Coronary artery (tissue), 2 donors: ENCODE data around the gene SON.
"Not testable (repeated sequence)": the region's sequence is repeated elsewhere in the genome, so short reads cannot be mapped to it uniquely, and the experiment has no call there.

Experiments used
- DNase-seq: peaks from one replicate; pipeline ENCODE4 v3.0.0-alpha.2; 2017; ENCODE audit warnings: low spot score
- H3K27ac ChIP-seq, 2 donors: fragments of 200-600 bp; sonication (generic); one replicate each; pipeline ENCODE4 v1.5.1; 2016 to 2019
- H3K4me3 ChIP-seq: fragments of 200-600 bp; sonication (generic); 2 replicates; pipeline ENCODE4 v1.5.1; 2016; ENCODE audit warnings: mild to moderate bottlenecking, moderate library complexity
- CTCF ChIP-seq: fragments of 200-600 bp; sonication (generic); IDR thresholded peaks from one replicate; pipeline ENCODE4 v1.5.1; 2019; ENCODE audit warnings: antibody characterized with exemption

The SON gene

GRCh38 chr21:33569991-33570390 lies 27.2 kb downstream of the SON start:
- no peak for TF ChIP-seq CTCF
- no peak overlapping the region for H3K4me3 ChIP-seq
- DNase-seq: no peak
- H3K27ac ChIP-seq: no peak overlapping the region

GRCh38 chr21:33572350-33572749 lies 29.5 kb downstream of the SON start:
- no peak for DNase-seq
- no peak overlapping the region for H3K4me3 ChIP-seq
- H3K27ac ChIP-seq: peak overlapping the region in 1 of 2 donors; percentile 42
- no peak for TF ChIP-seq CTCF

DNA sequence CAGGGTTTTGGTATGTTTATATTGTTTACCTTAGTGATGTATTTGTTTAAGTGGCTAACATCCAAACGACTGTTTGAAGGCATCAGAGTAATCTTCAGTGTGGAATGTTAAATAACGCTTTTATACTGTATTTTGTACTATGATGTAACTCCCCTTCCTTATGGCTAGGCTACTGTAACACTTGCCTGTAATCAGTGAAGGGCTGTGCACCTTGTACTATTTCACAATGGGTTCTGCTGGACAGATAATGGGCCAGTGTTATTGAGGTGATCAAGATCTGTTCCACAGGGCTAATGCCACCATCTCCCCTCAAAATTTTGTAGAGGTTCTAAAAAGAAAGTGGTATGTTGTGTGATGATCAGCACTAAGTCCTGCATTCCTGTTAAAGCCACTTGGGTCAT lies 33.9 kb downstream of the SON start:
- not testable (repeated sequence) for DNase-seq, H3K27ac ChIP-seq, H3K4me3 ChIP-seq

GRCh38 chr21:33578214-33578613 lies 35.4 kb downstream of the SON start:
- TF ChIP-seq CTCF: no peak
- H3K4me3 ChIP-seq: no peak overlapping the region
- DNase-seq: no peak
- no peak overlapping the region for H3K27ac ChIP-seq

DNA sequence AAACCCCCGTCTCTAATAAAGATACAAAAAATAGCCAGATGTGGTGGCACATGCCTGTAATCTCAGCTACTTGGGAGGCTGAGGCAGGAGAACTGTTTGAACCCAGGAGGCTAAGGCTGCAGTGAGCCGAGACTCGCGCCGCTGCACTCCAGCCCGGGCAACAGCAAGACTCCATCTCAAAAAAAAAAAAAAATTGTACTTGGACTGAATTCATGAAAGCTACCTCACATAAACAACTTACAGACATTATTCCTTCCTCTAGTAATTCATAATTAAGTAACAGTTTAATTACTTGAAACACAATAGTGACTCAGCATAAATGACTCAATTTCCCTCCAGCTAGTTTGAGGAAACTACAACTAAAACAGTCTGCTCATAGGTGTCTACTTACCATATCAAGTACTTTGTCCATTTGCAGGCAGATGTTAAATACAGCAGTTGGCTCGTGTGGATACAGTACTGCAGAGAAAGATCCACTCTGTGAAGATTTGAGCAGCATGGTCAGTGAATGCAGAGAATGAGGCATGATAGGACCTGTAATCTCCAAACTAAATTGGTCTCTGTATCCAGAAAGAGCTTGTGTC lies 36.2 kb downstream of the SON start:
- no peak for DNase-seq
- H3K27ac ChIP-seq: peak overlapping the region in 1 of 2 donors; percentile 34
- H3K4me3 ChIP-seq: no peak overlapping the region
- TF ChIP-seq CTCF: no peak

- DNase-seq: no peak
- no peak overlapping the region for H3K27ac ChIP-seq
- H3K4me3 ChIP-seq: no peak overlapping the region
- TF ChIP-seq CTCF: no peak
Measured at GRCh38 chr21:33584455-33584854, 41.6 kb downstream of the SON start.

DNA sequence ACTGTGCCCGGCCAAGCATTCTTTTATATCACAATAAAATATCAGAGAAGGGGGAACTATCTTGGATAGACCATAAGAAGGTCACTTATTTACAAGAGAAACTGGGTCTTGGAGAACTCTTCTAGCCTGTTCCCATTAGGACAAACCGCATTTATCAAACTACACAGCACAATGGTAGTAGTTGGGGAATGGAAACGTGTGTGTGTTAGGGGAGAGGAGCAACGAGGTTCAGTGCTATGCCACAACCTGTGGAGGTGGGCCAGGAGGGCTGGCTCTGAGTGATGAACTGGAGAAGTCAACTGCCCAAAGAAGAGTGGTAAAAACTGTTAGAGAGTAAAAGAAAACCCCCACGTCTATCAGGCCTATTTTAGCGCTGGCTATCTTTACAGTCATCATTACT lies 44.1 kb downstream of the SON start:
- no peak for DNase-seq
- no peak for TF ChIP-seq CTCF
- H3K27ac ChIP-seq: no peak overlapping the region
- no peak overlapping the region for H3K4me3 ChIP-seq
